ENCODE measurements around the gene EFTUD2.

The EFTUD2 gene

DNA sequence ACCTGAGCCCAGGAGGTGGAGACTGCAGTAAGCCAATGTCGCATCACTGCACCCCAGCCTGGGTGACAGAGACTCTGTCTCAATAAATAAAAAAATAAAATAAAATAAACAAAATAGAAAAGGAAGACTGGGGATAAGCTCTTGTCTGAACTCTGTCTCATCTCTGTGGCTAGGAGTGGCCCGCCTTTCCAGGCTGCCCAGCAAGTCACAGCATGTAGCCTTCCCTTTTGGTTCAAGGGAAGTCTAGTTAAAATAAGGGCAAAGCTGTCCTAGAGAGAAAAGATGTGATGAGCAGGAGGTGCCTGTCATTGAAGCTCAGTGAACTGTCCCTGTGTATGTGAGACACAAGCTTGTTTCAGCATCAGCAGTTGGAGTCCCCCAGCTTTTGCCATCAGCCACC, 18.8 kb upstream of the EFTUD2 start:
- DNase-seq (ENCODE audit: low spot score) (no peak), ATAC-seq (ENCODE audit: low read depth) (peak; percentile 39; the same call in 1 of the 3 replicates)
- Histone ChIP-seq H3K36me3 (ENCODE audit: low read depth) (no peaks in the 10 kb centered on the region), H3K27ac (ENCODE audit: poor library complexity, severe bottlenecking) (peak overlapping the region; percentile 81), H3K9me3 (ENCODE audit: severe bottlenecking) (no peaks in the 10 kb centered on the region), H3K27me3 (ENCODE audit: insufficient read depth, poor library complexity, severe bottlenecking) (no peaks in the 10 kb centered on the region), H3K4me3 (ENCODE audit: severe bottlenecking) (no peak overlapping the region), H3K4me1 (ENCODE audit: insufficient read depth, poor library complexity, severe bottlenecking) (peaks cover 30% of the 10 kb centered on the region)
- TF ChIP-seq, protein P1, sequence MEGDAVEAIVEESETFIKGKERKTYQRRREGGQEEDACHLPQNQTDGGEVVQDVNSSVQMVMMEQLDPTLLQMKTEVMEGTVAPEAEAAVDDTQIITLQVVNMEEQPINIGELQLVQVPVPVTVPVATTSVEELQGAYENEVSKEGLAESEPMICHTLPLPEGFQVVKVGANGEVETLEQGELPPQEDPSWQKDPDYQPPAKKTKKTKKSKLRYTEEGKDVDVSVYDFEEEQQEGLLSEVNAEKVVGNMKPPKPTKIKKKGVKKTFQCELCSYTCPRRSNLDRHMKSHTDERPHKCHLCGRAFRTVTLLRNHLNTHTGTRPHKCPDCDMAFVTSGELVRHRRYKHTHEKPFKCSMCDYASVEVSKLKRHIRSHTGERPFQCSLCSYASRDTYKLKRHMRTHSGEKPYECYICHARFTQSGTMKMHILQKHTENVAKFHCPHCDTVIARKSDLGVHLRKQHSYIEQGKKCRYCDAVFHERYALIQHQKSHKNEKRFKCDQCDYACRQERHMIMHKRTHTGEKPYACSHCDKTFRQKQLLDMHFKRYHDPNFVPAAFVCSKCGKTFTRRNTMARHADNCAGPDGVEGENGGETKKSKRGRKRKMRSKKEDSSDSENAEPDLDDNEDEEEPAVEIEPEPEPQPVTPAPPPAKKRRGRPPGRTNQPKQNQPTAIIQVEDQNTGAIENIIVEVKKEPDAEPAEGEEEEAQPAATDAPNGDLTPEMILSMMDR (IDR thresholded peaks at IDR 0.05; ENCODE audit: poor library complexity, severe bottlenecking), result no peak

DNA sequence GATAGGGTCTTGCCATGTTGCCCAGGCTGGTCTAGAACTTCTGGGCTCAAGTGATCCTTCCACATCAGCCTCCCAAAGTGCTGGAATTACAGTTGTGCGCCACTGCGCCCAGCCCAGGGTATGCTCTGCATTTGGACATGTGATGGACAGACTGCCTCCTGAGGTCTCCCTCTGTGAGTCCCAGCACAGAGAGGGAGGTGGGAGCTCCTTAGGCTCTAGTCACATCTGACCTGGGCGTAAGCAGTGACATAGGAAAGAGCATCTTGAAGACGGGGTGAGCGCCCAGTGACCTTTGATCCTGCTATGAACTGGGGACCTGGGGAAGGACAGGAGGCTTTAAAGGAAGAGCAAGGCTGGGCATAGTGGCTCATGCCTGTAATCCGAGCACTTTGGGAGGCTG, 18.2 kb upstream of the EFTUD2 start:
- Histone ChIP-seq H3K4me3 (ENCODE audit: severe bottlenecking) (no peak overlapping the region), H3K9me3 (ENCODE audit: severe bottlenecking) (no peaks in the 10 kb centered on the region), H3K4me1 (ENCODE audit: insufficient read depth, poor library complexity, severe bottlenecking) (peaks cover 30% of the 10 kb centered on the region), H3K27me3 (ENCODE audit: insufficient read depth, poor library complexity, severe bottlenecking) (no peaks in the 10 kb centered on the region), H3K27ac (ENCODE audit: poor library complexity, severe bottlenecking) (peak overlapping the region; percentile 81), H3K36me3 (ENCODE audit: low read depth) (no peaks in the 10 kb centered on the region)
- TF ChIP-seq, protein P1 (IDR thresholded peaks at IDR 0.05; ENCODE audit: poor library complexity, severe bottlenecking), result no peak
- DNase-seq (ENCODE audit: low spot score), result no peak
- ATAC-seq (ENCODE audit: low read depth), result no peak

DNA sequence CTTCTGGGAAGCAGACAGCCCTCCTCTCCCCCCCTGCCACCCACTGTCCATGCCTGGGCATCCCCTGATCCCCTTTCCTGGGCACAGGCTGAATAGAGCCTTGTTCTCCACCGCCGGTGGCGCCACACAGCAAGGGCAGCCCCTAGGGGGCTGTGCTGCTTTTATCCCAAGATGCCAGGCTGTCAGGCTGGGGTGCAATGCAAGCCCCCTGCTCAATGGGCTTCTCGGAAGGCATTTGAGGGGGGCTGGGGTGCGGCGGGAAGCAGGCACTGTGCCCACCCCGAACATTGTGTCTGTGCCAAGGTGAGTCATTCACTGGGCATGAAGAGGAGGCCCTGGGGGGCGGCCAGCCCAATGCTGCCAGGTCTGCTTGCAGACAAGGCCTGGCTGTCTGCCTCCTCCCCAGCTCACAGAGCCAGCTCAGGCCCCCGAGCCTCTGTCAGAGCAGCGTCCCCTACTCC, 17.6 kb upstream of the EFTUD2 start:
- ATAC-seq (ENCODE audit: low read depth), result peak; percentile 55
- Histone ChIP-seq H3K36me3 (ENCODE audit: low read depth) (no peaks in the 10 kb centered on the region), H3K4me1 (ENCODE audit: insufficient read depth, poor library complexity, severe bottlenecking) (peaks cover 30% of the 10 kb centered on the region), H3K27ac (ENCODE audit: poor library complexity, severe bottlenecking) (peak overlapping the region; percentile 81), H3K4me3 (ENCODE audit: severe bottlenecking) (no peak overlapping the region), H3K27me3 (ENCODE audit: insufficient read depth, poor library complexity, severe bottlenecking) (no peaks in the 10 kb centered on the region), H3K9me3 (ENCODE audit: severe bottlenecking) (no peaks in the 10 kb centered on the region)
- DNase-seq (ENCODE audit: low spot score), result peak; percentile 90
- TF ChIP-seq, protein P1 (IDR thresholded peaks at IDR 0.05; ENCODE audit: poor library complexity, severe bottlenecking), result no peak

DNA sequence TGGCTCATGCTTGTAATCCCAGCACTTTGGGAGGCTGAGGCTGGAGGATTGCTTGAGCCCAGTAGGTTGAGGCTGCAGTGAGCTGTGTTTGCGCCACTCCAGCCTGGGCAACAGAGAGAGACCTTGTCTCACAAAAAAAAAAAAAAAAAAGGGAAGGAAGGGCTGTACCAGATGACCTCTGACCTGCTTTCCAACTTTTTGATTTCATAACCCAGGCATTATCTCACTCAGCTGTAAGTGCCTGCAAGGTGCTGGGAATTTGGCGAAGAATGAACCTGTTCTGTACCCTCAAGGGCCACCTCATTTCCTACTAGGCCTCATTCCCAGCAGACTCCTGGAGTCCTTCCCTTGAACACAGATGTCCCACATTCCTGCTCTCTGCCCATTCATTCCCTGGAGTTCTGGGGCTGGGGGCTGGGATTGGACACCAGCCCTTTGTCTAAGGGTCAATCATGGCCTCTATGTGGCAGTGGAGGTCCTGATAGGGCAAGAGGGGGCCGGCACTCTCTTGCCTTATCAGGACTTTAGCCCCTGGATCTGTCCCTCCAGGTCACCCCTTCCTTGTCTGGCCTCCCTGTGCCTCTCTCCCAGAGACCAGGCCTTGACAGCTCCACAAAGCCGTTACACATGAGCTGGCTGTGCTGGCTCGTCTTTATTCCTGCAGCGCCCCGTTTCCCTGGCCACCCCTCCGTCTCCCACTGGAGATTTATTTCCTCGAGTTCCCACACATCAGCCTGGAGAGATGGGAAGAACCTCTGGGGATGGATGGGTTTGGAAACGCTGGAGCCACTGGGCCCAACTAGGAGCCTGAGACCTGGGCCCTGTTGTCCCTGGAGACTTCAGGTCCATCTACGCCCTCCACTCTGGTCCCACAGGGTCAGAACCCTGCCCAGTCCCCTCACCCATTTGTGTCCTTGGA, 16.9 kb upstream of the EFTUD2 start:
- no peak overlapping the region for H3K4me3 ChIP-seq (ENCODE audit: severe bottlenecking)
- H3K4me1 ChIP-seq (ENCODE audit: insufficient read depth, poor library complexity, severe bottlenecking), result peaks cover 30% of the 10 kb centered on the region
- TF ChIP-seq, protein P1 (IDR thresholded peaks at IDR 0.05; ENCODE audit: poor library complexity, severe bottlenecking), result no peak
- no peak for DNase-seq (ENCODE audit: low spot score)
- no peaks in the 10 kb centered on the region for H3K27me3 ChIP-seq (ENCODE audit: insufficient read depth, poor library complexity, severe bottlenecking)
- H3K27ac ChIP-seq (ENCODE audit: poor library complexity, severe bottlenecking), result peak overlapping the region; percentile 81
- no peaks in the 10 kb centered on the region for H3K9me3 ChIP-seq (ENCODE audit: severe bottlenecking)
- peak; percentile 3; the same call in 1 of the 3 replicates for ATAC-seq (ENCODE audit: low read depth)
- no peaks in the 10 kb centered on the region for H3K36me3 ChIP-seq (ENCODE audit: low read depth)

DNA sequence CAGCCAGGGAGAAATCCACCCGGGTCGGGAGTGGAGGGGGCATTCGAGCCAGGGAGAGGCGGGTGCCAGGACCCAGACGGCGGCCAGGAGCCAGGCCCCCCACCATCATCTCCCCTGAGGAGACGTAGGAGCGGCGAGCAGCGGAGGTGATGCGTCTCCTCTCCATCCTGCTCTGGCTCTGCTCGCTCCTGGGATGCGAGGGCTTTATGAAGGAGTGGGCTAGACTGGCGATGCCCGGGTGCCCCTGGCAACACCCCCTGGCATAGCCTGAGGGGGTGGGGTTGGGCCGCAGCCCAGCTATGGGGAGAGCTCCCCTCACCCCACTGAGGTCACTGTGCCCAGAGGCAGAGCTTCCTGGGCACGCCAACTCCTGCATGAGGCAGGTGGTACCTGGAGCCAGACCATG, 16.1 kb upstream of the EFTUD2 start, which contains the start of gene GFAP:
TSS of gene GFAP (minus strand) at position 180 of the 406 bp plus-strand sequence. CDS start at position 166, 14 bp downstream.
- ATAC-seq (ENCODE audit: low read depth) (no peak), DNase-seq (ENCODE audit: low spot score) (no peak)
- Histone ChIP-seq H3K36me3 (ENCODE audit: low read depth) (no peaks in the 10 kb centered on the region), H3K4me3 (ENCODE audit: severe bottlenecking) (no peak within 1 kb of the TSS), H3K27me3 (ENCODE audit: insufficient read depth, poor library complexity, severe bottlenecking) (no peaks in the 10 kb centered on the region), H3K9me3 (ENCODE audit: severe bottlenecking) (no peaks in the 10 kb centered on the region), H3K27ac (ENCODE audit: poor library complexity, severe bottlenecking) (peak within 1 kb of the TSS; percentile 81), H3K4me1 (ENCODE audit: insufficient read depth, poor library complexity, severe bottlenecking) (peaks cover 30% of the 10 kb centered on the region)
- TF ChIP-seq, protein P1 (IDR thresholded peaks at IDR 0.05; ENCODE audit: poor library complexity, severe bottlenecking), result no peak

All from RWPE2 (cell line).